ENCODE results near the gene MTHFSD.

MTHFSD gene

GRCh38 chr16:86499889-86500707 is 54.9 kb downstream of the MTHFSD start:
- no peak for DNase-seq

DNA sequence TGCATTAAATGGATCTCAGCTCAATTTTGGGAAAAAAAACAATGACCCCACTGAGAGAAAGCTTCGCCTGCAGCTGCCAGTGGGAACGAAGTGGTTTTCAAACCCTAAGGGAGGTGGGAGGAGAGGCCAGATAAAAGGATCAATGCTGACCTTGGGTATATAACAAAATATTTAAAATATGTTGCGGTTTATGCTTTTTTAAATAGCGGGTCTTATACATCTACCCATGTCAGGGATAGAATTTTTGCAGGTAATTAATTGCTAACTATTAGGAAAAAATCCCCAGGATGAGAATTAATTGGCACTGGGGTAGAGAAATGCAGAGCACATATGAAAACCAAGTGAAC is 55.6 kb downstream of the MTHFSD start:
- DNase-seq = no peak

DNA sequence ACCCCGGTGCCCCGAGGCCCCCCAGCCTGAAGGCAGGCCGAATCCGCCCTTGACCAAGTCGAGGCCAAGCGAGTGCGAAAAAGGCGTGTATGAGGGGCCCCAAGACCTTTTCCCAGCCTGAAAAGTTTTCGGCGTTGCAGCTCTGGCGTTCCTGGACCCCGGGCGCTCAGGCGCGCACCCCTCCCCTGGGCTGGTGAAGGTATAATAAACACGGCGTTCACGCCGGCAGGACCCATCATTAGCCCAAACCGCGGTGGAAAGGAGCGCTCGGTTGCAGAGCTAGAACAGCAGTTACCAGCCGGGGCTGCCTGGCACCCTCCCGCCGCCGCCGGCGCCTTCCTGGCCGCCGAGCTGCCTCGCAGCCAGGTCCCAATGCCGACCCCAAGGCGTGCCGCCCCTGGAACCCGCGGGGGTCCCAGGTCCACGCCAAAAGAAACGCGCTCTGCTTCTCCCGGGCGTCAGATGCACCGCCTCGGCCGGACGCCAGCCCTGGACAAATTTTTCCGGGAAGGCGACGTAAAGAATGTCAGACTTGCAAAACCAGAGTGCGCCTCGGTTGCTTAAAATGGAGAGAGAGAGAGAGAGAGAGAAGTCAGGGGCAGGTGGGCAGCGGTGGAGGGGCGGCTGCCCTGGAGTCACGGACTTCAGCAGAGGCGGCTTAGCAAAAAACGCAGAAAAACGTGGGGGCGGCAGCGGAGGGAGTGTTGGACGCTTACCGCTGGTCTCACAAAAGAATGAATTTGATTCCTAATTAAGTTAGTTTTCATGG is 56.2 kb downstream of the MTHFSD start:
- no peak for DNase-seq

DNA sequence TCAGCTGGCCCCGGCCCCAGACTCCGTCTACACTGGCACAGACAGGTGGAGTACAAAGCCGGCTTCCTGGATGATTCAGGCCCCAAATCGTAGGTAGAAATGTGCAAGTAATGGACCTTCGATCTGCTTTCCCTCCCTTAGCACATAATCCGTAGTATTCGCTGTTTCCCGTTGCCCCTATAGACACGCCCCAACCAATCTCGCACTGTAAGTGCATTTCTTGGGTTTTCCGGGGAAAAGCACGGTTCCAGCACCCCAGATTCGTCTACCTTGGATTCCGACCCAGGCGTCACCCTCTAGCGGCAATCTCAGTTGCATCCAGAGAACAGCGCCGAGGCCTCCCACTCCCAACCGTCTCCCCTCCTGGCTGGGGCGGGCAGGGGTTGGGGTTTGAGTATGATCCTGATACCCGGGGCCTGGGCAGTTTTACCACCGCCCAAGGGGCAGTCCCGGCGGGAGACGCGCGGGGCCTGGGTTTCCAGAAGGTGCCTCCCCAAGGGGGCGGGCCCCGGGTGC is 56.8 kb downstream of the MTHFSD start:
- DNase-seq = no peak

DNA sequence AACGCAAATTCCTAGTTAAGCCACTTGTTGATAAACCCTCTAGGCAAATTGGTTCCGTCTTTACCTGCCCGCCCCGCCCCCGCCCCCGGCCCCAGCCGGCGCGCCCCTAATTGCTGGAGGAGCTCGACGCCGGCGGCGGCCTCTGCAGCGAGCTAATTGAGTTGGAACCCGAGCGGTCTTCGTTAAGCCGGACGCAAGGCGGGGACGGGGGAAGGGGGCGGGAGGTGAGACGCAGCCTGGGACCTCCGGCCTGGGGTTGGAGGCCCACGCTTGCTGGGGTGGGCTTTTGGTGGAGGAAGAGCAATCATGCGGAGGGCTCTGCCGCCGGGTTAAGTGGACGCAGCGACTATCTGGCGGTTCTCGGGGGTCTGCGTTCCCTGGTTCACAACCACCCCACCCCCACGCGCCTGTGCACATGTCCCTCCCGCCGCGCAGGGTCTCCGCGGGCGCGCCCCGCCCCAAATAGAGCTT is 57.4 kb downstream of the MTHFSD start:
- DNase-seq = no peak

GRCh38 chr16:86496929-86497461 is 58.0 kb downstream of the MTHFSD start:
- DNase-seq = no peak

DNA sequence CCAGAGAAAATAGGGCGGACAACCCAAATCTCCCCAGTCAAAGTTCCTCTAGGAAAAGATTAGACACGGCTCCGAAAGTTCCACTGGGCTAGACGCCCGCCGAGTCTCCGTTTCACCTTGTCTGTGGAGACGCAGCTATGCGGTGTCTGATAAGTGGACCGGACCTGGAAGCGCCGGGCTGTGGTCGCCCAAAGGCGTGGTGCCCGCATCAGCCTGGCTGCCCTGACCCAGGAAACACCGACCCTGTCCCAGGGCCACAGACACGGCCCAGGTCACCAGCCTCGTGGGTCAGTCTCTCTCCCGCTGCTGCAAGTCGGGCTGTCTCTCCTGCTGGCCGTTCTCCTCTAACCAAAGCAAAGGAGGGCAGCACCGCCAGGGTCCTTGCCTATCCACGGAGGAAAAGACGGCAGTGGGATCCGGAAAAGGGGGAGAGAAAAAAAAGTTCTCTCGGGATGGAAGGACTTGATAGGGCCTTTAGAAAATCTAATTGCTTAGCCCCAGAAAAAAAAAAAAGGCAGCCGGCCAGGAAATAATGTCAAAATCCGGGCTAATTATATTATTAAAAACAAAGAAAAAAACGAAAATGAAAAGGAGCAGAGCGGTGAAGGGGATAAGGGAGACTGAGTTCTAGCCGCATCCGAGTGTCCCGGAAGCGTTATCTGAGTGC is 58.6 kb downstream of the MTHFSD start:
- no peak for DNase-seq

GRCh38 chr16:86495756-86496261 is 59.2 kb downstream of the MTHFSD start:
- no peak for DNase-seq

DNA sequence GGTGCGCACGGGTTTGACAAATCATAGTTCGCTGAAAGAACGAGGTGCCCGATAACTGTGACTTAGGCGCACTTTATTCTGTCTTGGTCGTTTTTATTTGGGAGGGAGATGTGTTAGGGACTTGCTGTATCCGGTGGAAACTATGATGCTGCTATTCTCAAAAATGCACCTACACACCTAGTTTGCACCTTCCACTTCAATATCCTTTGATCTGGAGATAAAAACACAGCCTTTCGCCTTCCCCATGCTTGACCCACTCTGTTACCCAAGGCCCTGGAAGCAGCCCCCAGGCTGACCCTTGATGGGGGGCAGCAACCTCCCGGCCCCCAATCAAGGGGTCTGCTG is 59.7 kb downstream of the MTHFSD start:
- no peak for DNase-seq

DNA sequence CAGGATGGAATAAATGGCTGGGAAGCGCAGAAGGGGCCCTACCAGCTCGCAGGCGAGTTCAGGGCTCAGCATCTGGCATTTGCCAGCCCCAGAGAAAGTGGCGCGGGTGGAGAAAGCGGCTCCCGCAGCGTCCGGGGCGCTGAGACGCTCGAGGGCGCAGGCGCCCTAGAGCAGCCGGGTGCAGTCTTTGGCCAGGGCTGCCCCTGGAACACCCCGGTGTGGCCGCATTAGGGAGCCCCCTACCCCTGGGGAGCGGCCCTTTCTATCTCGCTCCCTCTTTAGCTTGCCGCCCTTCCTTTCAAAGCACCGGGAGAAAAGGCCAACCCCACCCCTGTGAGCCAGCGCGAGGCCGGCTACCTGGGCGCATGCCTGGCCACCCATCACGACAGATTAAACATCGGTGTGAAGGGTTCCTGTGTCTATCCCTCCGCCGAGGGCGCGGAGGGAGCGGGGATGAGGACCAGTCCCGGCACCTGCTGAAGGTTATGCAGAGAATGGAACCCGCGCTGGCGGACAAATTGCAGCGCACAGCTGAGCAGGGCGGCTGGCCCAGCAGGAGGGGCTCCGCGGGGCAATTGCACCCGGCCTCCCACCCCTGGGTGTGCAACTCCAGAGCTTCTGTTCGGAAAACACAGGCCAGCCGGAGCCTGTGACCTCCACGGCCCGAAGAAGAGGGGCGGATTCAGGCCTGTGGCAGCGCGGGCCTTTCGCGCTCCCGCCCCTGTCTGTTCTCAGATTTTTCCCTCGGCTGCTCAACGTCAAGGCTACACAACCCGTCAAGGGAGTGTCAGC is 60.3 kb downstream of the MTHFSD start:
- DNase-seq = no peak

- DNase-seq = no peak
Observed at GRCh38 chr16:86494039-86494564, 60.9 kb downstream of the MTHFSD start.

- DNase-seq = no peak
Observed at GRCh38 chr16:86492961-86493629, 61.9 kb downstream of the MTHFSD start.

GRCh38 chr16:86492267-86492960 is 62.6 kb downstream of the MTHFSD start:
- DNase-seq = no peak

DNA sequence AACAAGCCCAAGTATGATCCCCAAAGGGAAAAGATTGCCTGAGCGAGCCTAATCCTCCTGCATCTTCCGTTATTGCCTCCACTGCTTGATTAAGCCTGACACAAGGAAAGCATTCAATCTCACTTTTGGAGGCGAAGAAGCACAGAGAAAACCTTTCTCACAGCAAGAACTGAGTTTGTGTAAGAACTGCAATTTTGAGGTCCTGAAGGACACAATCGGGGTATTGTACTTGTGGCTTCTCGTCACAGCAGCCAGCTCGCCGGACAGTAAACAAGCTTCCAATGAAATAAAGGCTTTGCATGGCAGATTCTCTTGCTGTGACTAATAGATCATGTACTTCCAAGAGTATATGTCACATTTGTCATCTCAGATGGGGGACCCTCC is 63.4 kb downstream of the MTHFSD start:
- no peak for DNase-seq

GRCh38 chr16:86490859-86491639 is 64.0 kb downstream of the MTHFSD start:
- DNase-seq = no peak

DNA sequence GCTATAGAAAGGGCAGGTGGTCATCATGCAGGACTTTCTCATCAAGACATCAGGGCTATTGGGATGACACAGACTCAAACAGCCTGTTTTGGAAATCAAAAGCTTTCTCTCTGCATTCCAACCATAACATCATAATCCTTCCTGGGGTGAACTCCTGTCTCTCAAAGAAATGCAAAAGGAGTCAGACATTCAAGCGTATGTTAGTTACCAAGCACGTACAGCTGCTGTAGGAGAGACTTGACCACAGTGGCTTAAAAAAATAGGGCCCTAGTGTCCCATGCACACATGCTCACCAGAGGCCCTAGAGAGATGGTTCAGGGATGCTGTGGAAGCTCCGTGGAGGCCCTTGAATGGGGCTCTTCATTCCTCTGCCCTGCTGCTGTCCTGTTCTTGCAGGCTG is 69.3 kb downstream of the MTHFSD start:
- no peak for DNase-seq

DNA sequence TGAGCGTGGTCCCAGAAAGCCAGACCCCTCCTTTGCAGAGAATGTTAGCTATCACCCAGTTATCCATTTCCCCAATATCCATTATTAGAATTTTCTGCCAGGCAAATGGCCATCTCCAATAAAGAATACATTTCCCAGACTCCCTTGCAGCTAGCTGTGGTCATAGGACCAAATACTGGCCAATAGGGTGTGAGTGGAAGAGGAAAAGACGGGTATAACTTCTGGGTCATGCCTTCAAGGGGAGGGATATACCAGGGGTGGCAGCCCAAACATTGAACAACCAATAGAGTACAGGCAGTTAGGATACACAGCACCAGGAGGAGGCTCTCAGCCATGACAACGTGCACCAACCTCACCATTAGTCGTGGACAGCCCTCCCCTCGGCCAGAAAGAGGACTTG is 70.8 kb downstream of the MTHFSD start:
- no peak for DNase-seq

DNA sequence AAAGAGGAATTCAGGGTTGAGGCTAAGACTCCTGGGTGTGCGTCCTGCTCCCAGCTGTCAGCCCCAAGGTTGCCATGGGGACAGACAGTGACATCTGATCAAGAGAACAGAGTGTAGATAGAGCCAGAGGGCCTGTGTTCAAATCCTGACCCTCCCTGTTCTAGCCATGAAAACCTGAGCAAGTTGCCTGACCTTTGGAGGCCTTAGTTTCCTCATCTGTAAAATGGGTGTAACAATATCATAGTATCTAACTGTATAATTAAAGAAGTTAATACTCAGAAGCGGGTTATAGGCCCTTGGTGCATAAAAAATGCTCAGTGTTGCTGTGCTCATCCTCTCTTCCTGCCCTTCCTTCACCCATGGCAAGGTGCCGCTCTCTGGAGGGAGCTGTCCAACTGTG is 73.4 kb downstream of the MTHFSD start:
- no peak for DNase-seq

DNA sequence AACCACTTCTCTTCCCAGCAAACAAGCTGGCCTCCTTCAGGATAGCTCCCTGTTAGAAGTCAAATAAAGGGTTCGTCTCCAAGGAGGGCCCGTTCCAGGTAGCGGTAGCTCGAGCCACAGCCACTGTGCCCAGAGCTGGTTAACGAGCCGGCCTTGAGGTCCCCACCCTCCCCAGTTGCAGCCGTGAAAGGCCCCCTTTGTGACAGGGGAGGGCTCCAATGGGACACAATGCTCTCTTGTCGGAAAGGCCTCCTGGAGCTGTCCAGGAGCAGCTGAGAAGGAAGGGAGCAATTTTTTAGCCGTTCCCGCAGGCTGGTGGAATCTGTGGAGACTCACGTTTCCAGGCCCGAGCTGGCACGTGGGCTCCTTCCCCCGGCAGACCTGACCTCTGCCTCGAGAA is 74.6 kb downstream of the MTHFSD start:
- no peak for DNase-seq
